HepG2 (cell line): ENCODE data around the gene SLC5A5. TPM values are rescaled to one million over a fixed set of nuclear protein-coding genes. Genes with fewer than 3 reads are reported as not detected.

Experiments
- EZH2 ChIP-seq: conservative IDR thresholded peaks from 2 replicates; pipeline ENCODE4 v1.6.1; 2012; ENCODE audit warnings: mild to moderate bottlenecking, low read depth, low read length, moderate library complexity
- FOXJ3 ChIP-seq: sonication (generic); formaldehyde crosslinking; IDR thresholded peaks from 2 replicates; pipeline ENCODE4 v1.4.0; 2020; ENCODE audit warnings: missing genetic modification reagents, mild to moderate bottlenecking, borderline replicate concordance
- GFI1 ChIP-seq: sonication (generic); formaldehyde crosslinking; IDR thresholded peaks from 2 replicates; pipeline ENCODE4 v1.5.0; 2020; ENCODE audit warnings: missing genetic modification reagents, mild to moderate bottlenecking, borderline replicate concordance
- HNRNPL ChIP-seq: fragments of 200-400 bp; formaldehyde crosslinking; IDR thresholded peaks from 2 replicates; pipeline ENCODE4 v1.6.1; 2017; ENCODE audit warnings: mild to moderate bottlenecking, low read depth, low read length
- HNRNPLL ChIP-seq: fragments of 200-400 bp; formaldehyde crosslinking; IDR thresholded peaks from 2 replicates; pipeline ENCODE4 v1.6.1; 2017; ENCODE audit warnings: mild to moderate bottlenecking, low read depth, low read length; ENCODE audit not compliant: poor library complexity, severe bottlenecking
- HOXA5 ChIP-seq: sonication (generic); formaldehyde crosslinking; IDR thresholded peaks from 2 replicates; pipeline ENCODE4 v1.4.0; 2020; ENCODE audit warnings: missing genetic modification reagents
- MIER2 ChIP-seq: IDR thresholded peaks from 2 replicates; pipeline ENCODE4 v1.6.1; 2016; ENCODE audit warnings: missing biosample characterization, missing genetic modification reagents
- NFIB ChIP-seq: sonication (generic); formaldehyde crosslinking; IDR thresholded peaks from 2 replicates; pipeline ENCODE4 v1.9.0; 2021; ENCODE audit warnings: missing genetic modification reagents, mild to moderate bottlenecking, borderline replicate concordance
- PCBP1 ChIP-seq: fragments of 200-400 bp; formaldehyde crosslinking; IDR thresholded peaks from 2 replicates; pipeline ENCODE4 v1.6.1; 2017; ENCODE audit warnings: mild to moderate bottlenecking, low read depth, low read length, borderline replicate concordance
- RAD21 ChIP-seq: fragments of 450-650 bp; formaldehyde crosslinking; IDR thresholded peaks from 2 replicates; pipeline ENCODE4 v1.5.0; 2020; ENCODE audit warnings: mild to moderate bottlenecking
- SKI ChIP-seq: fragments of 450-650 bp; IDR thresholded peaks from one replicate; pipeline ENCODE4 v1.6.1; 2018; ENCODE audit warnings: mild to moderate bottlenecking; ENCODE audit not compliant: partially characterized antibody
- STAG1 ChIP-seq: sonication (generic); formaldehyde crosslinking; IDR thresholded peaks from 2 replicates; pipeline ENCODE4 v1.4.0; 2020; ENCODE audit warnings: missing genetic modification reagents
- YY1 ChIP-seq: IDR thresholded peaks from 2 replicates; pipeline ENCODE4 v1.6.1; 2011; ENCODE audit warnings: low read length, low read depth, moderate library complexity, mild to moderate bottlenecking; ENCODE audit not compliant: insufficient read depth, insufficient replicate concordance
- ZNF142 ChIP-seq: sonication (generic); formaldehyde crosslinking; IDR thresholded peaks from 2 replicates; pipeline ENCODE4 v1.4.0; 2020; ENCODE audit warnings: missing genetic modification reagents
- ZNF274 ChIP-seq: sonication (generic); formaldehyde crosslinking; IDR thresholded peaks from 2 replicates; pipeline ENCODE4 v1.5.1; 2020; ENCODE audit warnings: mild to moderate bottlenecking, missing genetic modification reagents
- ZNF691 ChIP-seq: sonication (generic); formaldehyde crosslinking; IDR thresholded peaks from 2 replicates; pipeline ENCODE4 v1.4.0; 2020; ENCODE audit warnings: missing genetic modification reagents, low read depth, mild to moderate bottlenecking, borderline replicate concordance
- ZNF772 ChIP-seq: sonication (generic); formaldehyde crosslinking; IDR thresholded peaks from 2 replicates; pipeline ENCODE4 v1.5.0; 2020; ENCODE audit warnings: mild to moderate bottlenecking, missing genetic modification reagents
- polyA plus RNA-seq, 8 experiments: library from polyadenylated mRNA; depleted of rRNA in 3 of 8; stranded (reverse) in 7 of 8; unstranded in 1 of 8; fragments of >200 nt; fragmentation: Illumina TruSeq in 4 of 8; extraction: Trizol in 4 of 8; gene quantifications; 2 replicates each; pipeline versions ENCODE4 v1.2.1 to v1.2.3, GENCODE V29; 2011 to 2016; ENCODE audit warnings: low read depth in 4 of 8, missing spikeins in 1 of 8, mixed read lengths in 1 of 8; ENCODE audit not compliant: insufficient read depth in 1 of 8
- total RNA-seq, 5 experiments: library from RNA; depleted of rRNA; stranded (reverse); fragments of >200 nt; fragmentation: Illumina TruSeq; extraction: Trizol; gene quantifications; 2 replicates each; pipeline ENCODE4 v1.2.3, GENCODE V29; 2016; ENCODE audit warnings: low read depth in 1 of 5
- TF ChIP-seq, protein P1 (sequence below): IDR thresholded peaks from 2 replicates; pipeline ENCODE4 v1.6.1; 2018; ENCODE audit warnings: missing genetic modification reagents
- TF ChIP-seq, protein P2 (sequence below): sonication (generic); formaldehyde crosslinking; IDR thresholded peaks from 2 replicates; pipeline ENCODE4 v1.5.1; 2020; ENCODE audit warnings: missing genetic modification reagents, mild to moderate bottlenecking, borderline replicate concordance

SLC5A5 gene
- total and polyA plus RNA-seq, 2 of the 13 experiments (the other 11 are each of a cell fraction or from before 2014, with no cell fraction given), result not detected

GRCh38 chr19:17932485-17933338 is 61.0 kb downstream of the SLC5A5 start, which contains the start of gene CCDC124 (continued):
- TF ChIP-seq, protein P1, sequence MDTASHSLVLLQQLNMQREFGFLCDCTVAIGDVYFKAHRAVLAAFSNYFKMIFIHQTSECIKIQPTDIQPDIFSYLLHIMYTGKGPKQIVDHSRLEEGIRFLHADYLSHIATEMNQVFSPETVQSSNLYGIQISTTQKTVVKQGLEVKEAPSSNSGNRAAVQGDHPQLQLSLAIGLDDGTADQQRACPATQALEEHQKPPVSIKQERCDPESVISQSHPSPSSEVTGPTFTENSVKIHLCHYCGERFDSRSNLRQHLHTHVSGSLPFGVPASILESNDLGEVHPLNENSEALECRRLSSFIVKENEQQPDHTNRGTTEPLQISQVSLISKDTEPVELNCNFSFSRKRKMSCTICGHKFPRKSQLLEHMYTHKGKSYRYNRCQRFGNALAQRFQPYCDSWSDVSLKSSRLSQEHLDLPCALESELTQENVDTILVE (CRISPR knock-in tag), result peak; percentile 53; the same call in 1 of the 2 replicates
- TF ChIP-seq PCBP1 (no peak), MIER2 (no peak; the same call in none of the 2 replicates), ZNF772 (CRISPR knock-in tag) (peak; percentile 65), HOXA5 (CRISPR knock-in tag) (peak; percentile 76), HNRNPL (no peak), SKI (no peak), FOXJ3 (CRISPR knock-in tag) (peak; percentile 53; the same call in 1 of the 2 replicates), STAG1 (CRISPR knock-in tag) (peak; percentile 95), GFI1 (CRISPR knock-in tag) (no peak), NFIB (CRISPR knock-in tag) (no peak), EZH2 (no peak), YY1 (peak; percentile 100), RAD21 (CRISPR knock-in tag) (peak; percentile 94), ZNF274 (peak; percentile 38; the same call in 1 of the 2 replicates), HNRNPLL (peak; percentile 72), ZNF142 (CRISPR knock-in tag) (peak; percentile 69), ZNF691 (CRISPR knock-in tag) (peak; percentile 90; the same call in 1 of the 2 replicates)
- TF ChIP-seq, protein P2, sequence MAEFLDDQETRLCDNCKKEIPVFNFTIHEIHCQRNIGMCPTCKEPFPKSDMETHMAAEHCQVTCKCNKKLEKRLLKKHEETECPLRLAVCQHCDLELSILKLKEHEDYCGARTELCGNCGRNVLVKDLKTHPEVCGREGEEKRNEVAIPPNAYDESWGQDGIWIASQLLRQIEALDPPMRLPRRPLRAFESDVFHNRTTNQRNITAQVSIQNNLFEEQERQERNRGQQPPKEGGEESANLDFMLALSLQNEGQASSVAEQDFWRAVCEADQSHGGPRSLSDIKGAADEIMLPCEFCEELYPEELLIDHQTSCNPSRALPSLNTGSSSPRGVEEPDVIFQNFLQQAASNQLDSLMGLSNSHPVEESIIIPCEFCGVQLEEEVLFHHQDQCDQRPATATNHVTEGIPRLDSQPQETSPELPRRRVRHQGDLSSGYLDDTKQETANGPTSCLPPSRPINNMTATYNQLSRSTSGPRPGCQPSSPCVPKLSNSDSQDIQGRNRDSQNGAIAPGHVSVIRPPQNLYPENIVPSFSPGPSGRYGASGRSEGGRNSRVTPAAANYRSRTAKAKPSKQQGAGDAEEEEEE, result no peak
